Uterus (tissue), 2 donors: Measurements from ENCODE around the gene RPLP2.

Source experiments
- CTCF ChIP-seq, 4 experiments: fragments of 200-600 bp in 2 of 4; fragments of 450-650 bp in 2 of 4; sonication (generic) in 2 of 4; IDR thresholded peaks; one replicate each; pipeline ENCODE4 v1.5.1; 2016 to 2019; ENCODE audit warnings: antibody characterized with exemption in 4 of 4, mild to moderate bottlenecking in 2 of 4, moderate library complexity in 1 of 4
- POLR2A ChIP-seq, 2 donors: fragments of 450-650 bp; IDR thresholded peaks; one replicate each; pipeline ENCODE4 v1.6.1; 2016; ENCODE audit warnings: antibody characterized with exemption in 2 of 2, mild to moderate bottlenecking in 1 of 2, moderate library complexity in 1 of 2

DNA sequence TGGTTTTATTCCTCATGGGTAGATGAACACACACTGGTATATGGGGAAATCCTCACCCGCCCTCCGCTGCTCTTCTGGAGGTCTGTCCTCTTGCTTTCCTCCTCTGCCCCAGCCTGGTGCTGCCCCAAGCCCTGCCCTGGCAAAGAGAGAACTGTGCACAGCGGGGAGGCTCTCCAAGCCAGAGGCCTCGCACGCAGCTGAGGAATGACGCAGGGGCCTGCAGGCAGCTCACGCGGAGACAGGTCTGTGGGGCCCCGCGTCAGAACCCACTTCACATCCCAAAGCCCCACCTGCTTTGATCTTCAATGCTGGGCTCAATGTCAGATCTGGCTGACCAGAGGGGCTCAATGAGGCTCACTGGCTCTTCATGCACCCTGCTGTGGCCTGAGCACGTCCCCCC, 42.5 kb upstream of the RPLP2 start:
- TF ChIP-seq CTCF (IDR thresholded peaks at IDR 0.05) (no peak), POLR2A (IDR thresholded peaks at IDR 0.05) (no peak)
